ENCODE results near the gene TTYH2.
A peak's percentile ranks its signal among the peaks of the same experiment; 100 is the strongest.
"Not testable (repeated sequence)": the region's sequence is repeated elsewhere in the genome, so short reads cannot be mapped to it uniquely, and the experiment has no call there.

TTYH2 gene

GRCh38 chr17:74268558-74268957 lies 55.2 kb downstream of the TTYH2 start:
- Mint-ChIP-seq H3K27ac (no peak overlapping the region), H3K4me1 (ENCODE audit: low read depth) (peaks cover 3% of the 10 kb centered on the region), H3K9me3 (no peaks in the 10 kb centered on the region), H3K27me3 (peaks cover 12% of the 10 kb centered on the region), H3K36me3 (ENCODE audit: low read depth) (no peaks in the 10 kb centered on the region), H3K4me3 (no peak overlapping the region)
- no peak for DNase-seq

DNA sequence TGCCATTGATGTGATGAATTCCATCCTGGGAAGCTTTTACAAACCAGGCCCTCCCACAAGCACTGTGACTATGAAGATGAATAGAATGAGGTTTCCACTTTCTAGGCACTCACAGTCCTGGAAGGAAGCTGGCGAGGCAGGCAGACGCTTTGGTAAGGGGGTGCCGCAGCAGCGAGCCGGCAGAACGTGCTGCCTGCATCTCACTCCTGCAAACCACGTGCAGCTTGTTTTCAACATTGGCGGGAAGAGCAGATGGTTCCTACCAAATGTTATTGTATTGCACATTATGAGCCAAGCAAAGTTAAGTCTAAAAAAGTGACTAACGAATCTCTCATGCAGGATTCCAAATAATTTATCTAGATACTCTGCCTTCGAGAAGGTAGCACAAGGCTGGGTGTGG lies 57.0 kb downstream of the TTYH2 start:
- Mint-ChIP-seq H3K4me1 (ENCODE audit: low read depth) (peaks cover 19% of the 10 kb centered on the region), H3K27me3 (peaks cover 25% of the 10 kb centered on the region), H3K27ac (no peak overlapping the region), H3K36me3 (ENCODE audit: low read depth) (no peaks in the 10 kb centered on the region), H3K9me3 (no peaks in the 10 kb centered on the region), H3K4me3 (no peak overlapping the region)
- no peak for DNase-seq

- H3K27me3 Mint-ChIP-seq, result peaks cover 25% of the 10 kb centered on the region
- DNase-seq, result no peak
- no peaks in the 10 kb centered on the region for H3K36me3 Mint-ChIP-seq (ENCODE audit: low read depth)
- no peaks in the 10 kb centered on the region for H3K9me3 Mint-ChIP-seq
- H3K4me3 Mint-ChIP-seq, result no peak overlapping the region
- H3K27ac Mint-ChIP-seq, result no peak overlapping the region
- peaks cover 21% of the 10 kb centered on the region for H3K4me1 Mint-ChIP-seq (ENCODE audit: low read depth)
These were observed 57.9 kb downstream of the TTYH2 start for GRCh38 chr17:74271281-74271680.

- no peak overlapping the region for H3K4me3 Mint-ChIP-seq
- no peak for DNase-seq
- peaks cover 22% of the 10 kb centered on the region for H3K27me3 Mint-ChIP-seq
- no peaks in the 10 kb centered on the region for H3K9me3 Mint-ChIP-seq
- H3K27ac Mint-ChIP-seq, result no peak overlapping the region
- H3K36me3 Mint-ChIP-seq (ENCODE audit: low read depth), result no peaks in the 10 kb centered on the region
- peaks cover 21% of the 10 kb centered on the region for H3K4me1 Mint-ChIP-seq (ENCODE audit: low read depth)
These were observed 58.7 kb downstream of the TTYH2 start for GRCh38 chr17:74271901-74272561.

DNA sequence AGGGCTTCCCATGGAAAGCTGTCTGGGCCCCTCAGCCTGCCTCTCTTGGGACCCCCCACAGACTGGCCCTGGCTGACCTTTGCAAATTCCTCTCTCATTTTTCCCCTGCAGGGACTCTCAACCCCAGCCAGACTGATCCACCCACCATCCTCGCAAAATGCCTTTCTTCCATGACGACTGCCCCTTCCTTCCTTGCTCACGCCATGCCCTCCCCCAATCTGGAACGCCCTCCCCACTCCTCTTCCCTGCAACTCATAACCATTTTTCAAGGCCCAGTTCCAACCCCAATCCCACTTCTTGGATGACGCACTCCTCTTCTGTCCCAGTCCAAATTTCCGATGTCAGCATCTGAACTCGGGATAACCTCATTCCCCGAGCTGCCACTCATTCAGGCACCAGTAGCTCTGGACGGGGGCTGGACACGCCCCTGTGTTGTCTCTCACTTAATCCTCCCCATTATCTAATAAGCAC lies 59.4 kb downstream of the TTYH2 start:
- Mint-ChIP-seq H3K9me3 (no peaks in the 10 kb centered on the region), H3K4me1 (ENCODE audit: low read depth) (peaks cover 22% of the 10 kb centered on the region), H3K4me3 (no peak overlapping the region), H3K27ac (no peak overlapping the region), H3K36me3 (ENCODE audit: low read depth) (no peaks in the 10 kb centered on the region), H3K27me3 (peaks cover 18% of the 10 kb centered on the region)
- no peak for DNase-seq

DNA sequence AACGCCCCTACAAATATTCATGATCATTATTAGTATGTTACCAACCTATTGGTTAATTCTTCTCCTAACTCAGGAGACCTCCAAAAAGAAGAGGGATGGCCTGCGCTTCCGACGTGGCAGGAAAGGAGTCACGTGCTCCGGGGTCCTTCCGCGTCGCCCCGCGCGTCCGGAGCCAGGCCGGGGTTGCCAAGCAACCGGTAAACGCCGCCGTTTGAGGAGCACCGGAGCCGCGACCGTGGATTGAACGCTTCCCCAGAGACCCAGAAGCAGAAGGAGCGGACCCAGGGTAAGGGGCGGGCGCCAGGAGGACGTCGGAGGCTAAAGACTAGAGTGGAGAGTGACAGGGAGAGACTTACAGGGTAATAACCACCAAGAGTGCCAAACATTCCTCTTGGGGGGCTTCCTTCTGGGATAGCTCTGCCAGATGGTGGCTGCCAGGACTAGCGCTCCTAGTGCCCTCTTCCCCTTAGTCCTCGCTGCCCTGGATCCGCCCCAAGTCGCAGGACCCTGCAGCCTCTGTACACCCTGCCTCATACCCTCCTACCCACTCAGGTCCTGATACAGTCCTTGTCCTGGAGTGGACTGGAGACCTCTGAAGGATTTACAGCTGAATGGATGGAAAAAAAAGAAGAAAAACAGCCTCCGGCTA lies 60.8 kb downstream of the TTYH2 start, which contains the start of gene DNAI2:
DNAI2 (plus strand) TSS at position 175 of the 649 bp plus-strand sequence. CDS start 7,584 bp downstream, outside the sequence.
- Mint-ChIP-seq H3K27ac (no peak within 1 kb of the TSS), H3K4me3 (peak within 1 kb of the TSS; percentile 62), H3K4me1 (ENCODE audit: low read depth) (peaks cover 27% of the 10 kb centered on the region), H3K9me3 (no peaks in the 10 kb centered on the region), H3K36me3 (ENCODE audit: low read depth) (no peaks in the 10 kb centered on the region), H3K27me3 (peaks cover 14% of the 10 kb centered on the region)
- DNase-seq, result peak; percentile 50

GRCh38 chr17:74274709-74275340 lies 61.5 kb downstream of the TTYH2 start:
- peak overlapping the region; percentile 3 for H3K4me3 Mint-ChIP-seq
- H3K27me3 Mint-ChIP-seq, result peaks cover 14% of the 10 kb centered on the region
- no peaks in the 10 kb centered on the region for H3K36me3 Mint-ChIP-seq (ENCODE audit: low read depth)
- H3K9me3 Mint-ChIP-seq, result no peaks in the 10 kb centered on the region
- no peak overlapping the region for H3K27ac Mint-ChIP-seq
- peaks cover 29% of the 10 kb centered on the region for H3K4me1 Mint-ChIP-seq (ENCODE audit: low read depth)
- no peak for DNase-seq

DNA sequence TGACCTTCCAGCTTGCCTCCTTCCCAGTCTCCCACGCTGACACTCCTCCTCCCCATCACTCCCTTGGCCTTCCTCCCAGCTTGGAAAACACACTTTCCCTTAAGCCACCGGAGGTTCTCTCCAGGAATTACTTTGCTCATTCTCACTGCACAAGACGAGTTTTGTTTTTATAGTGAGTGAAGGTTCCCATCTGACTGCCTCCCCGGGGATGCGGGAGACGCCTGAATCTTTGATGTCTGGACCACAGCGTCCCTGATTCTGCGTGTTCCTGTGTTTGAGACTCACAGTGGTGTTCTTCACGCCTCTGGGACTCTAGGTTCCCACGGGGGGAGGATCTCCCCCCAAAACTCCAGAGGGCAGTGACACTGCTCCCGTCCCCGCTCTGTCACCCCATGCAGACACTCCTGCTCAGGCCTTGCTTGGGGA lies 62.7 kb downstream of the TTYH2 start:
- no peak for DNase-seq

GRCh38 chr17:74276541-74277009 lies 63.2 kb downstream of the TTYH2 start:
- Mint-ChIP-seq H3K36me3 (ENCODE audit: low read depth) (no peaks in the 10 kb centered on the region), H3K9me3 (no peaks in the 10 kb centered on the region), H3K27ac (peak overlapping the region; percentile 8), H3K4me1 (ENCODE audit: low read depth) (peaks cover 43% of the 10 kb centered on the region), H3K27me3 (peaks cover 14% of the 10 kb centered on the region), H3K4me3 (no peak overlapping the region)
- no peak for DNase-seq

More for the DNA sequence above, 62.7 kb downstream of the TTYH2 start:
- peak overlapping the region; percentile 8 for H3K27ac Mint-ChIP-seq
- H3K27me3 Mint-ChIP-seq, result peaks cover 14% of the 10 kb centered on the region
- no peaks in the 10 kb centered on the region for H3K36me3 Mint-ChIP-seq (ENCODE audit: low read depth)
- no peak overlapping the region for H3K4me3 Mint-ChIP-seq
- peaks cover 39% of the 10 kb centered on the region for H3K4me1 Mint-ChIP-seq (ENCODE audit: low read depth)
- no peaks in the 10 kb centered on the region for H3K9me3 Mint-ChIP-seq

DNA sequence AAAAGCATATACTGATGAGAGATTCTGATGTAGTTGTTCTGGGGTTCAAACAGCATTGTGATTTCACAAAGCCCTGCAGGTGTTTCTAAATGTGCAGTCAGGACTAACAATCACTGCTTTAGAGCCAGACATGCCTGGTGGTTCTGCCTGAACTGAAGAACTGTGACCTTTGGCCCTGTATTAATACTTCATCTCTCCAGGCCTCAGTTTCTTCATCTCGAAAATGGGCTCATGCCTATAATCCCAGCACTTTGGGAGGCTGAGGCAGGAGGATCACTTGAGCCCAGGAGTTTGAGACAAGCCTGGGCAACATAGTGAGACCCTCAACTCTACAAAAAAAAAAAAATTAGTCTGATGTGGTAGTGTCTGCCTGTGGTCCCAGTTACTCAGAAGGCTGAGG lies 64.6 kb downstream of the TTYH2 start:
- no peak for DNase-seq
- H3K27ac Mint-ChIP-seq, result peak overlapping the region; percentile 40
- peaks cover 56% of the 10 kb centered on the region for H3K4me1 Mint-ChIP-seq (ENCODE audit: low read depth)
- no peaks in the 10 kb centered on the region for H3K36me3 Mint-ChIP-seq (ENCODE audit: low read depth)
- H3K9me3 Mint-ChIP-seq, result no peaks in the 10 kb centered on the region
- H3K27me3 Mint-ChIP-seq, result peaks cover 14% of the 10 kb centered on the region
- no peak overlapping the region for H3K4me3 Mint-ChIP-seq

GRCh38 chr17:74279617-74280016 lies 66.2 kb downstream of the TTYH2 start:
- peak overlapping the region; percentile 69 for H3K27ac Mint-ChIP-seq
- H3K27me3 Mint-ChIP-seq; H3K9me3 Mint-ChIP-seq; DNase-seq; H3K36me3 Mint-ChIP-seq (ENCODE audit: low read depth); H3K4me3 Mint-ChIP-seq: not testable (repeated sequence)
- peaks cover 55% of the 10 kb centered on the region for H3K4me1 Mint-ChIP-seq (ENCODE audit: low read depth)

- Mint-ChIP-seq H3K27ac (peak overlapping the region; percentile 69), H3K9me3 (no peaks in the 10 kb centered on the region), H3K4me3 (no peak overlapping the region), H3K27me3 (no peaks in the 10 kb centered on the region), H3K36me3 (ENCODE audit: low read depth) (no peaks in the 10 kb centered on the region), H3K4me1 (ENCODE audit: low read depth) (peaks cover 55% of the 10 kb centered on the region)
- peak; percentile 61 for DNase-seq
These were observed 66.7 kb downstream of the TTYH2 start for GRCh38 chr17:74280093-74280513.

DNA sequence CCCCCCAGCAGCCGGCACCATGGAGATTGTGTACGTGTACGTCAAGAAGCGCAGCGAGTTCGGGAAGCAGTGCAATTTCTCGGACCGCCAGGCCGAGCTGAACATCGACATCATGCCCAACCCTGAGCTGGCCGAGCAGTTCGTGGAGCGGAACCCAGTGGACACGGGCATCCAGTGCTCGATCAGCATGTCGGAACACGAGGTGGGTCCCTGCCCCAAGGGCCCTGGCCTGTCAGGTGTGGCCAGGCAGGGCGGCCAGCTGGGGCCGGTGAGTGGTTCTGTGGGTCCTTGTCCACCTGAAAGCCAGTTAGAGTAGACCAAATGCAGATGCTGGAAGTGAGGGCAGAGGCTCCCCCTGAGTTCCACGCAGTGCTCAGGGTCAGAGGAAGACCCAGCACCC lies 68.4 kb downstream of the TTYH2 start:
- Mint-ChIP-seq H3K27me3 (no peaks in the 10 kb centered on the region), H3K9me3 (no peaks in the 10 kb centered on the region), H3K27ac (peak overlapping the region; percentile 94), H3K4me1 (ENCODE audit: low read depth) (peaks cover 56% of the 10 kb centered on the region), H3K36me3 (ENCODE audit: low read depth) (no peaks in the 10 kb centered on the region), H3K4me3 (no peak overlapping the region)
- no peak for DNase-seq

GRCh38 chr17:74282274-74282586 lies 68.9 kb downstream of the TTYH2 start:
- Mint-ChIP-seq H3K27ac (peak overlapping the region; percentile 94), H3K4me3 (peak overlapping the region; percentile 8), H3K4me1 (ENCODE audit: low read depth) (peaks cover 60% of the 10 kb centered on the region)
- H3K9me3 Mint-ChIP-seq; H3K36me3 Mint-ChIP-seq (ENCODE audit: low read depth); H3K27me3 Mint-ChIP-seq: not testable (repeated sequence)
- peak; percentile 44 for DNase-seq
